LNCAP (cell line): ENCODE results near the gene RHEB.

Source experiments
- CTCF ChIP-seq: fragments of 450-650 bp; IDR thresholded peaks from 2 replicates; pipeline ENCODE4 v1.5.1; 2017; ENCODE audit warnings: mild to moderate bottlenecking

Gene RHEB

GRCh38 chr7:151489498-151489897 lies 30.2 kb downstream of the RHEB start:
- TF ChIP-seq CTCF, result no peak

- TF ChIP-seq CTCF, result no peak
Observed at GRCh38 chr7:151488096-151488495, 31.6 kb downstream of the RHEB start.

GRCh38 chr7:151487228-151487627 lies 32.5 kb downstream of the RHEB start:
- no peak for TF ChIP-seq CTCF

- no peak for TF ChIP-seq CTCF
Observed at GRCh38 chr7:151486074-151486473, 33.6 kb downstream of the RHEB start.

- TF ChIP-seq CTCF, result no peak
Observed at GRCh38 chr7:151484971-151485707, 34.6 kb downstream of the RHEB start.

GRCh38 chr7:151483711-151483983 lies 36.0 kb downstream of the RHEB start:
- no peak for TF ChIP-seq CTCF

- no peak for TF ChIP-seq CTCF
Observed at GRCh38 chr7:151482883-151483710, 36.6 kb downstream of the RHEB start.
